GM10266 (cell line): Measurements from ENCODE around the gene SGMS1.

ENCODE experiments used
- DNase-seq: peaks from one replicate; pipeline ENCODE4 v3.0.0; 2012; ENCODE audit errors: extremely low spot score
- CTCF ChIP-seq: IDR thresholded peaks from 2 replicates; pipeline ENCODE4 v1.5.1; 2012; ENCODE audit warnings: mild to moderate bottlenecking, low read depth; ENCODE audit not compliant: control insufficient read depth, insufficient read depth; ENCODE audit errors: missing control alignments

SGMS1 gene

GRCh38 chr10:50400694-50401093 is 223.1 kb downstream of the SGMS1 start:
- no peak for DNase-seq
- TF ChIP-seq CTCF, result no peak

DNA sequence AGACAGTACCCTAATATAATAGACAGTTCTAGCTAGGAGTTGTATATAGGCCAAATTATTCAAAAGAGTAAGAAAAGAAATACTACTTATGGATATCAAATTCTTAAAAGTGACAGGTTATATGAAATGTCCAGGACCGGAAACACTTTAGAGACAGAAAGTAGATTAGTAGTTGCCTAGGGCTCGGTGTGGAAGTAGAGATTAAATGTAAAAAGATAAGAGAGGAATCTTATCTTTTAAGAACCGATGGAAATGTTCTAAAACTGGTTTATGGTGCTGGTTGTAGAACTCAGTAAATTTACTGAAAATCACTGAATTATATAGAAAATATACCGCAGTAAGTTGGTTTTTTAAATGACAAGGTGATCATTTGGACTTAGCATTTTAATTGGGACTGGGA is 224.9 kb downstream of the SGMS1 start:
- TF ChIP-seq CTCF, result no peak

GRCh38 chr10:50398381-50398780 is 225.4 kb downstream of the SGMS1 start:
- no peak for TF ChIP-seq CTCF
- no peak for DNase-seq

More for the DNA sequence above, 224.9 kb downstream of the SGMS1 start:
- DNase-seq, result no peak

- DNase-seq, result no peak
- TF ChIP-seq CTCF, result no peak
Observed at GRCh38 chr10:50397312-50398140, 226.2 kb downstream of the SGMS1 start.

GRCh38 chr10:50396491-50397311 is 227.1 kb downstream of the SGMS1 start:
- peak; percentile 30 for DNase-seq
- TF ChIP-seq CTCF, result no peak

- no peak for TF ChIP-seq CTCF
- DNase-seq, result no peak
Observed at GRCh38 chr10:50395851-50396250, 227.9 kb downstream of the SGMS1 start.

DNA sequence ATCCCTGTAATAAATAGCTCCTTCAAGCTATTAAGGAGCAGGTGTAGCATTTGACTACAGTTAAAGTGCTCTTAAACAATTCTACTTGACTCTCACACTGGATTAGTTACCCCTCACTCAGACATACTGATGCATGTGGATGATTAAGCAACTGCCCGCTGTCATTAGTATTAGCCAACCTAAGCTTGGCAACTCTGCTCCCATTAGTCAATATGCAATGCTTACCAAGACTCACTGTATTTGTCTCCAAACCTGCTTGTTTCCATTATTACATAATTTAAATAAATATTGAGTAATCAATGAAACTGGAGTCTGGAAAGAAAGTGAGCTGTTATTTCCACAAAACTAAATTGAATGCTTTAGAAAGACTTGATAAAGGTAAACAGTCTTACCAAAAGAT is 228.5 kb downstream of the SGMS1 start:
- TF ChIP-seq CTCF, result no peak
- no peak for DNase-seq
